GM19463 (cell line): ENCODE results near the gene NOB1.
A peak's percentile ranks its signal among the peaks of the same experiment; 100 is the strongest.
"Not testable (repeated sequence)": the region's sequence is repeated elsewhere in the genome, so short reads cannot be mapped to it uniquely, and the experiment has no call there.

Source experiments
- ATAC-seq: cut with Tn5 transposase; IDR thresholded peaks from one replicate; pipeline ENCODE4 v1.9.1; 2021; ENCODE audit warnings: mild to moderate bottlenecking, moderate library complexity; ENCODE audit not compliant: unreplicated experiment

NOB1 gene

GRCh38 chr16:69761983-69762813 lies 7.5 kb upstream of the NOB1 start, which contains the start of gene WWP2:
Gene WWP2 (plus strand): TSS chr16:69762332. CDS start chr16:69787011, 24,679 bp downstream.
- peak; percentile 84 for ATAC-seq

- not testable (repeated sequence) for ATAC-seq
These were observed 2.6 kb upstream of the NOB1 start for GRCh38 chr16:69757375-69757774.

- ATAC-seq, result no peak
These were observed 2.0 kb upstream of the NOB1 start for GRCh38 chr16:69756705-69757104.

- no peak for ATAC-seq
These were observed 620 bp downstream of the NOB1 start for GRCh38 chr16:69754143-69754468.

- no peak for ATAC-seq
These were observed 5.9 kb downstream of the NOB1 start for GRCh38 chr16:69748694-69749345.

- ATAC-seq, result no peak
These were observed 7.6 kb downstream of the NOB1 start for GRCh38 chr16:69747115-69747514.

GRCh38 chr16:69745959-69746358 lies 8.8 kb downstream of the NOB1 start:
- no peak for ATAC-seq

- ATAC-seq, result no peak
These were observed 9.5 kb downstream of the NOB1 start for GRCh38 chr16:69745232-69745612.

GRCh38 chr16:69744363-69745231 lies 10.1 kb downstream of the NOB1 start:
- ATAC-seq, result no peak

GRCh38 chr16:69741951-69742904 lies 12.5 kb downstream of the NOB1 start:
- no peak for ATAC-seq

- ATAC-seq, result no peak
These were observed 13.2 kb downstream of the NOB1 start for GRCh38 chr16:69741519-69741918.

- ATAC-seq, result no peak
These were observed 22.6 kb downstream of the NOB1 start for GRCh38 chr16:69732101-69732500.

- ATAC-seq, result not testable (repeated sequence)
These were observed 23.4 kb downstream of the NOB1 start for GRCh38 chr16:69731280-69731679.

GRCh38 chr16:69729030-69729429 lies 25.7 kb downstream of the NOB1 start:
- not testable (repeated sequence) for ATAC-seq

- ATAC-seq, result no peak
These were observed 26.8 kb downstream of the NOB1 start for GRCh38 chr16:69727916-69728270.

- ATAC-seq, result peak; percentile 99
These were observed 28.2 kb downstream of the NOB1 start, which contains the start of gene NQO1 for GRCh38 chr16:69726313-69727060. Gene NQO1 (minus strand): TSS chr16:69726560. CDS start chr16:69726439, 121 bp downstream.

GRCh38 chr16:69725480-69726312 lies 29.0 kb downstream of the NOB1 start:
- no peak for ATAC-seq

GRCh38 chr16:69724981-69725479 lies 29.7 kb downstream of the NOB1 start:
- no peak for ATAC-seq
